GM21786 (cell line): ENCODE measurements around the gene CHSY1.
A peak's percentile ranks its signal among the peaks of the same experiment; 100 is the strongest.
"Not testable (repeated sequence)": the region's sequence is repeated elsewhere in the genome, so short reads cannot be mapped to it uniquely, and the experiment has no call there.

Experiments used
- ATAC-seq: cut with Tn5 transposase; IDR thresholded peaks from one replicate; pipeline ENCODE4 v1.9.1; 2021; ENCODE audit not compliant: unreplicated experiment

The CHSY1 gene

DNA sequence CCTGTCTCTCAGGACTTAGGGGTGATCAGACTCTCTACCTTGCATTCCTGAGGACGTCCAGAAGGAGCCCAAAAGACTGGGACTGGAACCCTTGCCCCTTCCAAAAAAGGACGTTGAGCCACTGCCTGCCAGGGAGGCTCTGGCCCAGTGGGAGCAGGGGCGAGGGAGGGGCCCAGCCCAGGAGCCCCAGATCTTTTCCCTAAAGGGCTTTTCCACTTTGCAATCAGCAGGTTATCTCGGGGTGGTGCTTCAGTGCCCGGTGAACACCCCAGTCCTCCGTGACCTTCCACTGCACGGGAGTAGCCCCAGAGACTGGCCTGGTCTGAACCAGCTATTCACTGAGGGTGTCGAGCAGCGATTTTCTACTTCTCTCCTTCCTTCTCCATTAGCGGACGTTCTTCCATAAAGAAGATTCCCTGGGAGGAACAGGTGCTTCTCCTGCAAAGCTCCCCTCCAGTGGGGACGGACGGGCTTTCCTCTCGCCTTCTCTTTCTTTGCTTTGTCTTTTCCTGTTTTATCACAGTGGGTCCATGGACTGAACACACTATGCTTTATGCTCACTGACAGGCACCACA, 113.7 kb downstream of the CHSY1 start:
- no peak for ATAC-seq

- ATAC-seq, result no peak
Measured at GRCh38 chr15:101137312-101137940, 114.4 kb downstream of the CHSY1 start.

DNA sequence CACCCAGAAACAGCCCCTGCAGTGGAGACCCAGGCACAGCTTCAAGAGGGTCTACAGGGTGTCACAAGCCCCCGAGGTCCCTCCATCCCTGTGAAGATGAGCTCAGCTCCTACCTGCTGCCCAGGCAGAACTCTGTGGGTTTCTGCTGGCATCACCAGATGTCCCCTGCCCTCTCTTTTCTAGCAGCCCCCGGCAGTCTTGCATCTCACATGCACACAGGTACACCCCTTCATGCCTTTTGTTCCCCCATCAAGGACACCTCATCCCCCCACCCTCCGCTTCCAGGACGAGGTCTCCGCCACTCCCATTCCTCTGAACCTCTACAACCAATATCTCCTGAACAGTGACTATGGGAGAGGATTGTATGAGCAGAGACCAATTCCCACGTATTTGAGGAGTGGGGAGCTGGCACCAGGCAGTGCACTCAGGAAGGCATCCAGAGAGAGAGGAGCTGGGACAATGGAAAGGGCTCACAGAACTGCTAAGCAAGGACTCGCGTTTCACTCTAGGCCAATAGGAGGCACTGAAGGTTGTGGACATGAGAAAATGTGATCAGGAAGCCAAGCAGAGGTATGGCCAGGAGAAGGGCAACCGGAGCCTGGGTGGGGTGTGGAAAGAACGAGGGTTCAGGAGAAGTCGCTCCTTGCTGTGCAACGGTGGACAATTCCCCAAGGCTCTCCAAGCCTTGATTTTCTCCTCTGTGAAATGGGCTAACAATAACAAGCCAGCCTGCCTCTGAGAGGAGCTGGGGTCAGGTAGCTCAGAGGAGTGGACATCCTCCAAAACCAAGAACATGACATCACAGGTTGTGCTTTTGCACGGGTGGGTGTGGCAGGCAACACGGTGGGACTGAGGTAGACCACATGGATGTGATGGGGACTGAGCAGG, 115.2 kb downstream of the CHSY1 start:
- no peak for ATAC-seq

GRCh38 chr15:101135532-101136166, 116.2 kb downstream of the CHSY1 start:
- peak; percentile 86 for ATAC-seq

GRCh38 chr15:101134780-101135179, 117.1 kb downstream of the CHSY1 start:
- ATAC-seq, result no peak

GRCh38 chr15:101133751-101134261, 118.0 kb downstream of the CHSY1 start:
- ATAC-seq, result no peak

- ATAC-seq, result no peak
Measured at GRCh38 chr15:101133181-101133460, 118.7 kb downstream of the CHSY1 start.

- no peak for ATAC-seq
Measured at GRCh38 chr15:101132390-101133180, 119.3 kb downstream of the CHSY1 start.

DNA sequence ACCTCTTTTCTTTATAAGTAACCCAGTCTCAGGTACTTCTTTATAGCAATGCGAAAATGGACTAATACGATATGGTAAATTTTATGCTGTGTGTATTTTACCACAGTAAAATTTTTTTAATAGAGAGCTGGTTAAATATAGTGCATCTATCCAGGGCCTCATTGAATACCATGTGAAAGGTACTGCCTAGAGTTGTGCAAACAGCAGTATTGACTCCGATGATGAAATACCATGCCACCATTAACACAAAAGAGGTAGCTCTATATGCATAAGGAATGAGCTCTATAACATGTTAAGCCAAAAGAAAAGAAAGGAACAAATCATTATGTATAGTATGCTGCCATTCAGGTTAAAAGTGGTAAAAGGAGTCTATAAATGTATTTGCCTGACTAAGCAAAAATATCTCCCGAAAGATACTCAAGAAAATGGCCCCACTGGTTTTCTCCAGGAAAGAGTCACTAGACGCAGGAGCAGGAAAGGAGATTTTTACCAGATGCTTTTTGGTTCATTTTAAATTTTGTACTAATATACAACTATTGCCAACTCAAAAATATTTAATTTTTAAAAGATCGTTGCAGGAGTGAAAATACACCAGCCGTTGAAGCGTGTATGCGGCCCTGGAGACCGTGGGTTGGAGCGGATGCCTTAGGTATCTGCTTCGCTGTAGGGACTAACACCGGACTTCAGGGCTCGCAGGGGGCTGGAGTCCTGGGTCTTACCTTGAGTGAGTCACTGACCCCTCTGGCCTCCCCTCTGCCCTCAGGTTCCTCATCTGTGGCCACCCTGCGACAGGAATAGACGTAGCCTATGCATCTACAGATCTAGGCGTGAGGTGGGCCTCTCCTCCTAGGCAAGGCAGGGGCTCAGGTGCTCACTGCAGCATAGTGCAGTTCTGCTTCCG, 120.1 kb downstream of the CHSY1 start:
- no peak for ATAC-seq

GRCh38 chr15:101129851-101130380, 121.9 kb downstream of the CHSY1 start:
- ATAC-seq, result no peak

- ATAC-seq, result no peak
Measured at GRCh38 chr15:101128221-101129015, 123.4 kb downstream of the CHSY1 start.

- peak; percentile 65 for ATAC-seq
Measured at GRCh38 chr15:101127506-101128076, 124.3 kb downstream of the CHSY1 start.

DNA sequence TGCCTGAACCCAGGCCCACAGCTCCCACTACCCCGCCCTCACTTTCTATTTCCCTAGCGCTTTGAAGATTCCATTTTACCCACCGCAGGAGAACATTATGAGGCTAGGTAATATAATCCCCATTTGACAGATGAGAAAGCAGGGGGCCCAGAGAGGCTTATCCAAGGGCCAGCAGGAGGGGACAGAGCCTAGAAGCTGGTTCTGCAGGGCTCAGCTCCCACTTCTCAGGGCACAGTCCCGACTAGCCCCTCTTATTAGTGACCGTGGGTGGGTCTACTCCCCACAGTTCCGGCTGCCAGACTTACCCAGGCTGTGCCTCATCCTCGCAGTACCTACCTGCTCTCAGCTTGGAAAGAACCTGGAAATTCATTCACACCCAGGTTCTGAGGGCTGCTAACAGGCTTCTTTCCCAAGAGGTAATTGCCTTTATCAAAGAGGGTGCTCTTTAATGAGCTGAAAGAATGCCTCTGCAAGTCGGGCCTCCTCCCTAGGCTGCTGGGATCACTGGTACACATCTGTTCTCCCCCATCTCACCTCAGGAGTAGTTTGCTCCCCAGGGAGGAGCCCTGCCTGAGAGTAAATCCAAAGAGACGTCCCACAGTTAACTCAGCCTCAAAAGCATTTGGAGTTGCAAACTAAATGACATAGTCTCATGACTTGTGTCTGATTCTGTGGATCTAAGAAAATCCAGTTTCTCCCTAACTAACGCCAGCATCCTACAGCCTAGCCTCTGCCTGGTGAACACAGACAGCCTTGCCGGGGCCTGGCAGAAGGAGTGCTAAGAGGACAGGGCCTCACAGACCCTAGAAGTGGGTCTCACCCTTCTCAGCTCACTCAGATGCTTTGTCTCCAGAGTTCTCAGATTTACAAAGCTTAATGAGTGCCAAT, 125.0 kb downstream of the CHSY1 start:
- peak; percentile 35 for ATAC-seq

- not testable (repeated sequence) for ATAC-seq
Measured at GRCh38 chr15:101125881-101126428, 125.9 kb downstream of the CHSY1 start.
